Activated CD4-positive, alpha-beta T cell treated with anti-CD3 and anti-CD28 coated beads, Interleukin-2, Interleukin-6, amounts not matched to agents 100 ng/mL and 50 ng/mL, durations not matched to agents 16 hours and 8 hours (primary cell): ENCODE measurements around the gene RYK.
"Not testable (repeated sequence)": the region's sequence is repeated elsewhere in the genome, so short reads cannot be mapped to it uniquely, and the experiment has no call there.

ENCODE experiments used
- DNase-seq: peaks from one replicate; pipeline ENCODE4 v3.0.0-alpha.2; 2020

The RYK gene

DNA sequence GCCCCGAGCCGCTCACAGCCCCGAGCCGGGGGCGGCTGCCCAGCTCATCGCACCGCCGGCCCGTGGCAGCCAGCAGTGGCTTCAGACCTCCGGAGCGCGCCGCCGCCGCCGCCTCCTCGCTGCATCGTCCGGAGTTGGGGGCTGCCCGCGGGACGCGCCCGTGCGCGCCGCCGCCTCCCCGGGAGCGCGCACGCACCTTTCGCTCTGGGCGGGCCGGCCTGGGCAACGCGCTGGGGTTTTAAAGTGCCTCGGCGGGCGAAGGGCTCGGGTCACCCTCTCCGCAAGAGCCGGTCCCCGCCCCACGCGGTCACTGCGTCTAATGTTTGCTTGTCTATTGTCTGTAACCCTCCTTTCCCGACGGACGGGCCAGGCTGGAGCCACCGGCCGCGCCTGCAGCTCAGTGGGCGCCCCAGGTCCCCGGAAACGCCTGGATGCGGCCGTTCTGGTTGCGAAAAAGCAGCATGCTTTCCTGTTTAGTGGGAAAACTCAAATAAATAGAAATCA lies at the start of gene RYK:
TSS of gene RYK (minus strand) at position 143 of the 504 bp plus-strand sequence. CDS start 205 bp downstream, outside the sequence.
- DNase-seq, result peak; percentile 84

DNA sequence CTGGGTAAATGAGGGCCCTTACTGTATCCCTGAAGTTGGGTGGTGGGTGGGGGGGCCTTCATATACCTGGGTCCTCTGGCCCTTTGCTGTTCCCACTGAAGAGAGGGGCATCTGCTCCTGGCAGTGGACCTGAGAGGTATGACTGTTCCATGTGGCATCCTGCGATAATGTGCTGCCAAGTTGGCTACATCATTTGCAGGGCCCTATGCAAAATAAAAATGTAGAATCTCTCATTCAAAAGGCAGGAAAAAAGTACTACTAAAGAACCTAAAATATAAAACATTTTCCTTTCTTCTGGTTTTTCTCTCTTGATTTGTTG lies 49.2 kb upstream of the RYK start:
- DNase-seq, result no peak

- no peak for DNase-seq
Observed at GRCh38 chr3:134299185-134299887, 48.7 kb upstream of the RYK start.

GRCh38 chr3:134298249-134298648 lies 47.6 kb upstream of the RYK start:
- no peak for DNase-seq

DNA sequence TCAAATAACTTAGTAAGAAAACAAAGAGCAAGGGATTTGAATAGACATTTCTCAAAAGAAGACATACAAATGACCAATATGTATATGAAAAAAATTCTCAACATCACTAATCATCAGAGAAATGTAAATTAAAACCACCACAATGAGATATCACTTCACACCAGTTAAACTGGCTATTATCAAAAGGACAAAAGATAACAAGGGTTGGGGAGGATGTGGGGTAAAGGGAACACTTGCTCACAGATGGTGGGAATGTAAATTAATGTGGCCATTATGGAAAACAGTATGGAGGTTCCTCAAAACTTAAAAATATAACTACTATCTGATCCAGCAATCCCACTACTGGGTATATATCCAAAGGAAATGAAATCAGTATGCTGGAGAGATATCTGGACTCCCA lies 46.0 kb upstream of the RYK start:
- DNase-seq, result no peak

DNA sequence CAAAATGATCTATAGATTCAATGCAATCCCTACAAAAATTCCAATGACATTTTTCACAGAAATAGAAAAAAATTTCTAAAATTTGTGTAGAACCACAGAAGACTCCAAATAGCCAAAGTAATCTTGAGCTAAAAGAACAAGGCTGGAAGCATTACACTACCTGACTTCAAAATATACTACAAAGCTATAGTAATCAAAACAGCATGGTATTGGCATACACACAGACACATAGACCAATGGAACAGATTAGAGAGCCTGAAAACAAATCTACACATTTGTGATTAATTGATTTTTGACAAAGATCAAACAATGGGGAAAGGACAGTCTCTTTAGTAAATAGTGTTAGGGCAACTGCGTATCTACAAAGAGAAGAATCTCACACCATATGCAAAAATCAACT lies 45.3 kb upstream of the RYK start:
- no peak for DNase-seq

DNA sequence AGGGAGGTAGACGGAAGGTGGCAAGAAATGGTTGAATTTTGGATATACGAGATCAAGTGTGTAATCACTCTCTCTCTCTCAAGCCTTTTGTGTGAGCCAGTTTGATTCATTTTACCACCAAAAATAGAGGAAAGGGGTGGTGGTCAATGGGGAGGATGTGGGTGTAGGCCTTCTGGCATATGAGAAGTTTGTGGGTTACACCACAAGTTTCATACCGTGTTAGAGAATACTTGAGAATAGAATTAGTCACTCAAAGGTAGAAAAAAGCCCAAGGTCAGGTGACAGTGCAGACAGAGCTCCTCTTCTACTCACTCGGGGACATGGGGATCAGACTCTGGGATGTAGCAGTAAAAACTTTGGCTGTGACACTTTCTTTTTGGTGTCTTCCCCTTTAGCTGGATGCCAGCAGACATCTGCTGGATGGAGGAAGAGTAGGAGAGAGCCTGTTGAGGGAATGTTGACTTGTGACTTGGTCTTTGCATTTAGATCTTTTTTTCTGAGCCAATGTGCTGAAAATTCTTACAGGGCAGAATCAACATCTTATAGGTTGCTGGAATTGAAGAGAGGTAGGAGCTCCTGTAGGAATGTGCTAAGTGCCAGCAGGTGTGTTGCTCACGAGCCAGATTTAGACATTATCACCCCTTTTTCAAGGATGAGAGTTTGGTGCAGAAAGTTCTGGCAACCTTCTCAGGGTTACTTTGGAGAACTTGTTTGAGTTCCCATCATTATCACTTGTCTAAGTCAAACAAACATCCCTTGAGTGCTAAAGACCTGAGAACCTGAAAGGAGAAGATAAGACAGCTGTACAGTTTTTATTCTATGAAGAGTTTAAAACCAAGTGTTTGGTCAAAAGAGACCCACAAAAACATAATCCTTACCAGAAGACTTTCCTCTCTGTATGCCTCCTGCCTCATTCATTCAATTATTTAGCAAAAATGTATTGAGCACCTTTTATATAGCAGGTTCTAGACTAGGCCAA lies 43.9 kb upstream of the RYK start:
- DNase-seq, result peak; percentile 90

- DNase-seq, result no peak
Observed at GRCh38 chr3:134291319-134292254, 40.9 kb upstream of the RYK start.

- DNase-seq, result no peak
Observed at GRCh38 chr3:134287512-134287911, 36.9 kb upstream of the RYK start.

- no peak for DNase-seq
Observed at GRCh38 chr3:134284438-134284837, 33.8 kb upstream of the RYK start.

GRCh38 chr3:134282659-134283047 lies 32.0 kb upstream of the RYK start:
- DNase-seq, result no peak

GRCh38 chr3:134281912-134282658 lies 31.4 kb upstream of the RYK start:
- DNase-seq, result no peak

DNA sequence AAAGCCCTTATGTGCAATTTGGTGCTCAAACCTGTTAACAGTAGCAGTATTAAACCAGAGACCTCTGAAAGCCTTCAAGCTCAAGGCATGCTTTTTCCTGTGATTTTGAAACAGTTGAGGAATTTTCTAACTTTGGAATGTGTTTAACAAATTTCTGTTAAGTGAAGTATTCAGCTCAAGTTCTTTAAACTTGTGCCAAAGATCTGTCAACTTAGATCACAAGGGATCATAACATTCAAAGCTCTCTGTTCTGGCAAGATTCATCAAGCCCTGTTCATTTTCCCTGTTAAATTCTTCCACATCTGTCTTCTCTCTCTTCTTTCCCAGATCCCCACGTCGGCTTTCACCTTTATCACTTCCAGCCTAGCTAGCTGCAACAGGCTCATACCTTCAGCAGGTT lies 28.8 kb upstream of the RYK start:
- DNase-seq, result no peak

DNA sequence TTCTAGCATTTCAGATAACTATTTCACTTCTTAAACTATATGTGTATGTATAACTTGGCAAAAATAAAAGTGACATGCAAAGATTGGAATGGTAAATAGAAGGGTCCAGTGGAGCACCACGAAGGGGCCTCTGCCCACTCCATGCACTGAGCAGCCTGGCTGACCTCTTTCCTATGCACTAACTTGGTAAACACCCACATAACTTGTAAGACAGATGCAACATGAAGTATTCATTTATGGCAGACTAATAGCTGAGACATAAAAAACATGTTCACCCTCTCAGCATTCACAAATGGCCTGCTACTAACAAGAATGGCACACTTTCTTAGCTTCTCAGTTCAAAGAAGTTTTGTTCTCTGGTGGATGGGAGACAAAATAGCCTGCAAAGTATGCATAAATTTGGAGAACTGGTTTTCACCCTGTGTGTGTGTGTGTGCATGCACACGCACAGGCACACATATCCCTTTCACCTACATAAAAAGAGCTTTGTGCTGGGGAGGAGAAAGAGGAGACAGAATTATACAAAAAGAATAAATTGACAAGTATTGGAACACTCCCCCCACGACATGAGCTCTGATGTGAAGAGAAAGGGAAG lies 26.5 kb upstream of the RYK start:
- DNase-seq, result no peak

DNA sequence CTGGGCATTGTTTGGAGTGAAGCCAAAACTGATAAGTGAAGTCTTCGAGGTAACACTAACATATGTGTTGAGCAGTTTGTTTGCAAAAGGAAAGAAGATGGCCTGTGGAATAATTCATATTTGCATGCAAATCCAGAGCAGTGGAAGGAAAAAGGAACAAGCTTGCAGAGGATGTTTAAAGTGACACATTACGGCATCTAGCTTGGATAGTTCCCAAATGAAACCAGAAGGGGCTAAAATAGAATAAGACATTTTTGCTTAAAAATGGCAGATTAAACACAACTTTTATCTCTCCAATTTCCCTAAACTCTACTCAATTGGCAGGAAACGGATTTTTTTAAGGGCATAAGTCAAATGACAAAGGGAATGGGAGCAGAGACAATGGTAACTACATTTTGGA lies 25.4 kb upstream of the RYK start:
- no peak for DNase-seq

GRCh38 chr3:134275110-134275509 lies 24.5 kb upstream of the RYK start:
- DNase-seq, result not testable (repeated sequence)

- no peak for DNase-seq
Observed at GRCh38 chr3:134274571-134274970, 23.9 kb upstream of the RYK start.

GRCh38 chr3:134267996-134268395 lies 17.3 kb upstream of the RYK start:
- DNase-seq, result no peak

DNA sequence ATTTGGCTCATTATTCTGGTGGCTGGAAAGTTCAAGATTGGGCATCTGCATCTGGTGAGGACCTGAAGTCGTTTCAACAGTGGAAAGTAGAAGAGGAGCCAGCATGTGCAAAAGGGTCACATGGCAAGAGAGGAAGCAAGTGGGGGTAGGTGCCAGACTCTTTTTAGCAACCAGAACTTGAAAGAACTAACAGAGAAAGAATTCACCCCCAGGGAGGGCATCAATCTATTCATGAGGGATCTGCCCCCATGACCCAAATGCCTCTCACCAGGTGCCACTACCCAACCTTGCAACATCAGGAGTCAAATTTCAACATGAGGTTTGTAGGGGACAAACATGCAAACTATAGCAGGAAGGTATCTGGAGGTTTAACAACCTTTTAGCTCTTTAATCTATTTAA lies 10.3 kb upstream of the RYK start:
- DNase-seq, result no peak

- DNase-seq, result no peak
Observed at GRCh38 chr3:134258761-134259347, 8.2 kb upstream of the RYK start.

DNA sequence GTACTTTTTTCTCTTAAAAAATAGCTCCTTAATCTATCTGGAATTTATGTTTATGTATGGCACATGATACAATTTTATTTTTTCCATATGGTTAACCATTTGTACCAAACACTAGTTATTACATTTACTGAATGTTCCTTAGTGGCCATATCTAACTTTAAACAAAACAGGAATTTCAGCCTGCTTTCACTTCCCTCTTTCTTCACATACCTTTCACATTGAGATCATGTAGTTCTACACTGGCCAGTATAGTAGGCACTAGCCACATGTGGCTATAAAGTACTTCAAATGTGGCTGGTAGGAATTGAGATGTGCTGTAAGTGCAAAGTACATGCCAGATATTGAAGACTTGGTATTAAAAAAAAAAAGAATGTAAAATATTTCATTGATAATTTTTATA lies 4.7 kb upstream of the RYK start:
- no peak for DNase-seq
